HG02588 (cell line): ENCODE results near the gene BRAF.
A peak's percentile ranks its signal among the peaks of the same experiment; 100 is the strongest.
"Not testable (repeated sequence)": the region's sequence is repeated elsewhere in the genome, so short reads cannot be mapped to it uniquely, and the experiment has no call there.

ENCODE experiments used
- ATAC-seq: cut with Tn5 transposase; IDR thresholded peaks from one replicate; pipeline ENCODE4 v1.9.1; 2021; ENCODE audit warnings: mild to moderate bottlenecking, moderate library complexity; ENCODE audit not compliant: unreplicated experiment

BRAF gene

DNA sequence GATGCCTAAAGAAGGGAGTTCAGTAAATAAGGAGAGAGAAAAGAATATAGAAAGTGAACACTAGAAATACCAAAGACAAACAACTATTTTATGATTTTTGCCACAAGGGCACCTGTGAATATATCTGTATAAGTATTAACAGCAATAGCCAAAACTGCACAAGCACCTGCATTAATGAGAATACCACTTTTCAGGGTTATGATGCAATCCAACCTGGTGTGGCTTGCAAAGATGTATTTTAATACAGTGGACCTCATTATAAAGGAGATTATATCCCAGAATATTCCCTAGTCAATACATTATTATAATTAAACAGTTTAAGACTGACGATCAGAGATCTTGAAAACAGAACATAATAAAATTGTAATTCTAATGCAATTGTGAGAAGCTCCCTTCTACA, 4.0 kb downstream of the BRAF start:
- ATAC-seq, result no peak

GRCh38 chr7:140918236-140918635, 6.5 kb downstream of the BRAF start:
- ATAC-seq, result no peak

- no peak for ATAC-seq
Measured at GRCh38 chr7:140917258-140917657, 7.5 kb downstream of the BRAF start.

GRCh38 chr7:140915935-140916555, 8.7 kb downstream of the BRAF start:
- no peak for ATAC-seq

DNA sequence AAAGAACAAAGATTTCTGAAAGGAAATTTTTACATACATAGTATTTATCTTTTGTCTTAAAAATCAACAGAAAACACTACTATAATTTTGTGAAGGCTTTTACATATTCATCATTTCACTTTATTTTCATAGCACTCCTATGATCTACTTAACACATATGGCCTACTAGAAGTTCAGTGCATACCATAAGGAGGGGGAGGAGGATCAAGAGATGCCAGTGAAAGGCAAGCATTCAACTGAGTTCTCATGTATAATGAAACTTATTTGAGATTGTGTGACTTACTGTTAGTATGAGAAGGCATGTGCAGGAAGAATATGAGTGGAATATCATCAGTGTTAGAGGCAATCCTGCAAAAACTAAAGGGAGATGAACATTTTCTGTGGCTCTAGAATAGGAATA, 10.6 kb downstream of the BRAF start:
- ATAC-seq, result no peak

GRCh38 chr7:140913596-140913928, 11.2 kb downstream of the BRAF start:
- not testable (repeated sequence) for ATAC-seq

- no peak for ATAC-seq
Measured at GRCh38 chr7:140911746-140912145, 13.0 kb downstream of the BRAF start.

DNA sequence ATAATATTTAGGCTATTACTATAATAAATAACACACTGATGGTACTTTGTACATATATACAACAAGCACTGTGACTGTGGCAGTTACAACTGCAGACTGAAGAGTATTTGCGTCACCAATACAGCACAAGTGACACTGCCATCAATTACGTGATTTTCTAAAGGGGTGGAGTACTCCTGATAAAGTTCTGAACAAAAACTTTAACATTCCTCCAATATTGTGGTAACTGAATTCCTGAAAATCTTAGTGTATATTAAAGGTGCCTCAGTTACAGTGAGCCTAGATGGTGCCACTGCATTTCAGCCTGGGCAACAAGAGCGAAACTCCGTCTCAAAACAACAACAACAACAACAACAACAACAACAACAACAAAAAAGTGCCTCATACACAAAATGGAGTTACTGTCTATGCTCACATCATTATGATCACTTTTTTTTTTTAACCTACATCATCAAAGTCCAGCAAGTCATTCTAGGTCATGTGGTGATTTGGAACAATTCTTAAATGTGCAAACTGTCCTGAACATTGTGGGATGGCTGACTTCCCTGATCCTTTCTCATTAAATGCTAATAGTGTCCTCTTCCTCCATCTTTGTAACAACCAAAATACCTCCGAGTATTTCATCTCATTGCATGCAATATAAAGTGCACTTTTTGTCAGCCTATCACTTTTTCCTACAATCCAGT, 15.1 kb downstream of the BRAF start:
- ATAC-seq, result no peak

DNA sequence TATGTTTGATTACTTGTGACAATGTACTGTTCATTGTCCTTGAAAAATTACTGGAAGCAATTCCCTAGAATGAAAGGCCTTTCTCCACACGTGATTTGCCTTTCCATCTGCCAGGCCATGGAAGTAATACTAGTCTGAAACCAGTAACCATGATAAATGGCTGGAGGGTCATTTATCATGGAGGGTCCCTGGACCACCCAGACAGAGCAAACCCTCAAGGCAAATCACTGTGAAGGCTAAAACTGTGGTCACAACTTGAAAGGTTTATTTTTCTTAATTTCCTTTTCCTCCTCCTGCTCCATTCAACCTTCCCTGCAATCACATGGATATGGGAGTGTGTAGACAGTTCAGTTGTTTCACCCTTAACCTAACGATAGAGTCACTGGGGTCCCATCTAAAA, 16.4 kb downstream of the BRAF start:
- ATAC-seq, result no peak

- no peak for ATAC-seq
Measured at GRCh38 chr7:140903741-140904480, 20.8 kb downstream of the BRAF start.

DNA sequence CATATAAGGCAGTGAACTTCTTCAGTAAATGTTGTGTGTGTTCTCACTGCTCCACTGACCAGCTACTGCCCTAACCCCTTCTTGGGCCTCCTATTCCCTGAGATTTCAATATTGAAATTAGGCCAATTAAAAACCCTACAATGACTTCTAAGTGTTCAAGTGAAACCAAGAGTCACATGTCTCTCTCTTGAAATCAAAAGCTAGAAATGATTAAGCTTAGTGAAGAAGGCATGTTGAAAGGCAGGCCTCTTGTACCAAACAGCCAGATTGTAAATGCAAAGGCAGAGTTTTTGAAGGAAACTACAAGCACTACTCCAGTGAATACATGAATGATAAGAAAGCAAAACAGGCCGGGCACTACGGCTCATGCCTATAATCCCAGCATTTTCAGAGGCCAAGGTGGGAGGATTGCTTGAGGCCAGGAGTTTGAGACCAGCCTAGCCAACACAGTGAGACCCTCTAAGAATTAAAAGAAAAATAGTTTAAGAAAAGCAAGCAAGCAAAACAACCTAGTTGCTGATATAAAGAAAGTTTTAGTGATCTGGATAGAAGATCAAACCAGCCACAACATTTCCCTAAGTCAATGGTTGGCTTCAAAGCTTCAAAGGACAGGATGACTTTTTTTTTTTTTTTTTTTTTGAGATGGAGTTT, 22.3 kb downstream of the BRAF start:
- peak; percentile 69 for ATAC-seq

GRCh38 chr7:140901941-140902302, 22.8 kb downstream of the BRAF start:
- ATAC-seq, result no peak

GRCh38 chr7:140899883-140900282, 24.8 kb downstream of the BRAF start:
- no peak for ATAC-seq

- ATAC-seq, result no peak
Measured at GRCh38 chr7:140898786-140899536, 25.8 kb downstream of the BRAF start.

GRCh38 chr7:140896996-140897395, 27.7 kb downstream of the BRAF start:
- no peak for ATAC-seq

DNA sequence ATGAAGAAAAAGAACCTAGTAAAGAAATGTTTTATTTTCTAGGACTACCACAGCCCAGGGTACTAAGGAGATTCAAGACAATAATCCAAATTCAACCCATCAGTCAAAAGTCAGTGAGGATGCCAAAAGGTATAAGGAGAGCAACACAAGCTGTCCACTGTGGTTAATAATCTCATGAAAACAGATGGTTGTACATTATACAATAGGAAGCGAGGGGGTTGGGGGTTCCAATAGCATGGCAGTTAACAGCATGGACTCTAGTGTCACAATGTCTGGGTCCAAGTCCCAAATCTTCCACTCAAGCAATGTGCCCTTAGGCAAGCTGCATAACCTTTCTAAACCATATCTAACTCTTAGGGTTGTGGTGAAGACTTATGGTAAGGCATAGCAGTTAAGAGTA, 35.1 kb downstream of the BRAF start:
- ATAC-seq, result no peak

DNA sequence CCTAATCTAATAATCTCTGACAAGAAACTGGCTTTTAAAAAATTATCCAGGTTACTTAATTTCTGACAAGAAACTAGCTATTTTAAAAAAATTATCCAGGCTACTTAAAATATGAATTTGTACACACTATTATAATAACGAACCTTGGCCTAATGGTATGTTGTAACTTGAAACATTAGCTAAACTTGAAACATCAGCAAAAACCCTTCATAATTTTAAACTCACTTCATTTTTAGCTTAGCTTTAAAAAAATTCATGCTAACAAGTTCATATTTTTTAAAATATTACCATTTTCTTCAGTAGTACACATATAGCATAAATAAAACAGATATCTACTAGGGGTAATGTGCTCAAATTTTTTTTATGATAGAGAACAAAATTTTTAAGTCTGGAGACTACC, 35.6 kb downstream of the BRAF start:
- ATAC-seq, result no peak

DNA sequence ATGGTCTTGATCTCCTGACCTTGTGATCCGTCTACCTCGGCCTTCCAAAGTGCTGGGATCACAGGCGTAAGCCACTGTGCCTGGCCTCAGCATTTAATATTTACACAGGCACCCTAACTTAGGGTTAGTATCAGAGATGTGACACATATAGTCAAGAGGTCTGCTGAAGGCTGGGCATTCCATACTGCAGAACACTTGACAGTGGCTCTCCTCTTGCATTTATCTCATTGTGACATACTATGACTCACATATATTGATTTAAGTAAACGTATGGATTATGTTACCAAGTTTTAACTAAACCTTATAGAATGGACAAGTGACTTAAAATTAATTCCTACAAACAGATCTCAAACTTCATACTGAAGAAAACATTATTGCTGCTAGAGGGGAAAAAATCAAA, 36.6 kb downstream of the BRAF start:
- ATAC-seq, result no peak

- no peak for ATAC-seq
Measured at GRCh38 chr7:140885735-140886334, 38.9 kb downstream of the BRAF start.

DNA sequence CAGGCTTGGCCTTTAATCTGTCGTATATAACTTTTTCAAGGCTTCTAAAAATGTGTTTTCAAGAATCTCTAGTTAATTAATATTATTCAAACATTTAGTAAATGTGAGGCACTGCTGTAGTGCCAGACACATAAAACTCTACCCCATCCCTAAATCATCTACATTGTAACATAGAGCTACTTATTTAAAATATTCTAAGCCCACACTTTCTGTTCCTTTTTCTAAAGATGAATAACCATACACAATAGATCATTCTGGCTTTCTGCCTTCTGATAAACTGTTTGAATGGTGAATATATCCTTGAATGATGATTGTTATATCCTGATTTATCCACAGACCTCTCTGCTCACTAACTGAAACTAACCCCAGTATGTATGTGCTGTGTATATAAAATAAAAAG, 41.4 kb downstream of the BRAF start:
- ATAC-seq, result no peak

DNA sequence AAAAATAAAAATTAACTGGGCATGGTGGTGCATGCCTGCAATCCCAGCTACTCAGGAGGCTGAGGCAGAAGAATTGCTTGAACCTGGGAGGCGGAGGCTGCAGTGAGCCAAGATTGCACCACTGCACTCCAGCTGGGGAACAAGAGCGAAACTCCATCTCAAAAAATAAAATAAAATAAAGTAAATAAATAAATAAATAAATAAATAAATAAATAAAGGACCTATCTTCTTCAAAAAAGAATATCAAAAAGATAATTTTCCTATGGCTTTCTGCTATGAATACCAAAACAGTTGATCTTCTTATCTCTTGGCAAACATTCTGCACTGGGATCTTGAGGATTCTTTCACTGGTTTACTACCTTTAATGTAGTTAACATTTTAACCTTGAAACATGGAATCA, 41.9 kb downstream of the BRAF start:
- ATAC-seq, result not testable (repeated sequence)
